Muscle layer of colon (tissue), 2 donors: ENCODE measurements around the gene ANAPC1.
A peak's percentile ranks its signal among the peaks of the same experiment; 100 is the strongest.

Experiments
- H3K27ac ChIP-seq: one replicate; pipeline ENCODE4 v1.7.0; 2013; ENCODE audit warnings: low read depth, mild to moderate bottlenecking, low read length, moderate library complexity
- H3K27me3 ChIP-seq, 2 donors: one replicate each; pipeline ENCODE4 v1.7.0; 2013; ENCODE audit warnings: low read length in 2 of 2, mild to moderate bottlenecking in 2 of 2; ENCODE audit not compliant: insufficient read depth in 2 of 2, control insufficient read depth in 1 of 2
- H3K36me3 ChIP-seq: one replicate; pipeline ENCODE4 v1.7.0; 2013; ENCODE audit warnings: mild to moderate bottlenecking, low read length; ENCODE audit not compliant: insufficient read depth
- H3K4me1 ChIP-seq: one replicate; pipeline ENCODE4 v1.7.0; 2013; ENCODE audit warnings: mild to moderate bottlenecking, low read length; ENCODE audit not compliant: insufficient read depth
- H3K4me3 ChIP-seq, 2 donors: one replicate each; pipeline ENCODE4 v1.7.0; 2013; ENCODE audit warnings: low read length in 2 of 2, low read depth in 1 of 2, mild to moderate bottlenecking in 1 of 2, moderate library complexity in 1 of 2
- H3K9ac ChIP-seq: one replicate; pipeline ENCODE4 v1.7.0; 2013; ENCODE audit warnings: low read length
- H3K9me3 ChIP-seq: one replicate; pipeline ENCODE4 v1.7.0; 2013; ENCODE audit warnings: mild to moderate bottlenecking, low read length
- donor health status: abdominal sarcoma.
- donor health status: Adenocarcinoma of cecum.

The ANAPC1 gene, protein sequence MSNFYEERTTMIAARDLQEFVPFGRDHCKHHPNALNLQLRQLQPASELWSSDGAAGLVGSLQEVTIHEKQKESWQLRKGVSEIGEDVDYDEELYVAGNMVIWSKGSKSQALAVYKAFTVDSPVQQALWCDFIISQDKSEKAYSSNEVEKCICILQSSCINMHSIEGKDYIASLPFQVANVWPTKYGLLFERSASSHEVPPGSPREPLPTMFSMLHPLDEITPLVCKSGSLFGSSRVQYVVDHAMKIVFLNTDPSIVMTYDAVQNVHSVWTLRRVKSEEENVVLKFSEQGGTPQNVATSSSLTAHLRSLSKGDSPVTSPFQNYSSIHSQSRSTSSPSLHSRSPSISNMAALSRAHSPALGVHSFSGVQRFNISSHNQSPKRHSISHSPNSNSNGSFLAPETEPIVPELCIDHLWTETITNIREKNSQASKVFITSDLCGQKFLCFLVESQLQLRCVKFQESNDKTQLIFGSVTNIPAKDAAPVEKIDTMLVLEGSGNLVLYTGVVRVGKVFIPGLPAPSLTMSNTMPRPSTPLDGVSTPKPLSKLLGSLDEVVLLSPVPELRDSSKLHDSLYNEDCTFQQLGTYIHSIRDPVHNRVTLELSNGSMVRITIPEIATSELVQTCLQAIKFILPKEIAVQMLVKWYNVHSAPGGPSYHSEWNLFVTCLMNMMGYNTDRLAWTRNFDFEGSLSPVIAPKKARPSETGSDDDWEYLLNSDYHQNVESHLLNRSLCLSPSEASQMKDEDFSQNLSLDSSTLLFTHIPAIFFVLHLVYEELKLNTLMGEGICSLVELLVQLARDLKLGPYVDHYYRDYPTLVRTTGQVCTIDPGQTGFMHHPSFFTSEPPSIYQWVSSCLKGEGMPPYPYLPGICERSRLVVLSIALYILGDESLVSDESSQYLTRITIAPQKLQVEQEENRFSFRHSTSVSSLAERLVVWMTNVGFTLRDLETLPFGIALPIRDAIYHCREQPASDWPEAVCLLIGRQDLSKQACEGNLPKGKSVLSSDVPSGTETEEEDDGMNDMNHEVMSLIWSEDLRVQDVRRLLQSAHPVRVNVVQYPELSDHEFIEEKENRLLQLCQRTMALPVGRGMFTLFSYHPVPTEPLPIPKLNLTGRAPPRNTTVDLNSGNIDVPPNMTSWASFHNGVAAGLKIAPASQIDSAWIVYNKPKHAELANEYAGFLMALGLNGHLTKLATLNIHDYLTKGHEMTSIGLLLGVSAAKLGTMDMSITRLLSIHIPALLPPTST (N-terminal part only)

DNA sequence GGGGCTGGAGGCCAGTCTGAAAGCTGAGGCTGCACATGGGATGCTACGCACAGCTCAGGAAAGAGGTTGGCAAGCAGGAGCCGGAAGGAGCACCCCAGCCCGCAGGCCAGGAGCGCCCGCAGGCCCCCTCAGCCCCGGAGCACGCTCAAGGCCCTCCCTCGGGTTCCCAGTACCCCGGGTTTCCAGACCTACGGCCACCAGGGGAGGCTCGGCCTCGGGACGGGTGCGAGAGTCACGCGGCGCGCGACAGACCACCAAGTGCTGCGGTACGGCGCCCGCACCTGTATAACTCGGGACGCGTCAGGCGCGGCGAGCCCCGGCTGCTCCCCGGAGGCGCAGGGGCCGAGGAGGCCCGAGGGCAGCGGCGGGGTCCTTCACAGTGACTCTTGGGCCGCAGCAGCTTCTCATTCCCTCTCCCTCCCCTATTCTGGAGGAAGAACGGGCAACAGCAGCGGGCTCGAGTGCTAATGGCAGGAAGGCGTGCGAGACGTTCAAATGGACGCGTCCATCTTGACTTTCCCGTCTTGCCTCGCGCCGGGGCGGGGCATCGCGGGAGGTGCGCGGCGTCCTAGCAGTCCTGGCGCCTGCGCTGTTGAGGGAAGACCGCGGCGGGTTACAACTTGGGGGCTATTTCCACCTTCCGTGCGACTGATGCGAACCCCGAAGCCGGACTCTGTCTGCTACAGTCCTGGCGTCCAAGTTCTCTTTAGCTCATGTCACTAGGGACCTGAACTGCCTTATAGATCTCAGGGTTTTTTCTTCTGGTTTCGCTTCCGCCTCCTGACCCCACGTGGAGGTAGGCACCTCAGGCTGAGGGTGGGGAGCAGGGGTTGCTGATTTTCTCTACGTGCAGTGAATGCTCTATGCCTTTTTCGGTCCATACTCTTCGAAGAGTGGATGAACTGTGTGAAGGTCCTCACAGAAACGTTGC is at the start of gene ANAPC1:
ANAPC1 (minus strand) TSS at position 533 of the 931 bp plus-strand sequence. CDS start 3,368 bp downstream, outside the sequence.
- Histone ChIP-seq H3K4me1 (no peaks in the 10 kb centered on the region), H3K27me3 (no peaks in the 10 kb centered on the region), H3K4me3 (peak within 1 kb of the TSS; percentile 90 to 93), H3K27ac (peak within 1 kb of the TSS; percentile 84), H3K9ac (peak within 1 kb of the TSS; percentile 83), H3K36me3 (no peaks in the 10 kb centered on the region), H3K9me3 (no peaks in the 10 kb centered on the region)

DNA sequence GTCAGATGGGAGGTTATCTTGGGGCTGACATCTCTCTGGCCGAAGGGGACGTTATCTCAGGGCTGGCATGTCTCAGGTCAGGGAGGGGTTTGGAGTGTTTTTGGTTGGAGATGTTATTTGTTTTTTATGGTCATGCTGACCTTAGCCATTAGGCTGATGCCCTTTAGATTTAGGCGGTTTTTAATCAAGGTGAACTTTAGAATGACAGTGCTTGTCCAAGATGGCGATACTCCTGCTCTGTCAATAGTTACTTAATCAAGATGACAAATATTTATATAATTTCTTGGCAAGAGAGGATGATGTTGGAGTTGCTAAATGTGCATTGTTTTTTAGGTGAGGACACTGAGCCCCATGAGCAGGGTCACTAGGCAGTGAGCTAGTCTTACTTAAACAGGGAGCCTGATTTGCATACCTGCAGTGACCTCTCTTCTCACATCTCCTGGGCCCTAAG is 48.9 kb upstream of the ANAPC1 start:
- Histone ChIP-seq H3K27ac (no peak overlapping the region), H3K36me3 (peaks cover 11% of the 10 kb centered on the region), H3K9ac (no peak overlapping the region), H3K4me1 (no peaks in the 10 kb centered on the region), H3K27me3 (no peaks in the 10 kb centered on the region), H3K4me3 (no peak overlapping the region), H3K9me3 (no peaks in the 10 kb centered on the region)

DNA sequence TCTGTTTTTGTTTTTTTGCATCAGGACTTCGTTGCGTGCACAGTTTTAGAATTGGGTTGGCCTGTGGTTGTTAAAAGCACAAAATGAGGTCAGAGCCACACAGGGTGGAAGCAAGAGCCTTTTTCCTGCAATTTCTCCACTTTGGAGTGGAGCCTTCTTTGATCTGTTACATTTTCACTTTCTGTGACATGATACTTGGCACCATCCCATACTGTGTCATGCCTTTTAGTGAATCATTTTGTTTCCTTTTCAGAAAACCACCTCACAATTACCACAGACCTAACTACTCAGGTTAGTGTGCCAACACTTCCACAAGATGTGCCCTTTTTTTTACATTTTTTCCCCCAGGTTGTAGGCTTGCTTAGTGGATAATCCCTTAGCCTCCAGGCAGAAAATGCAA is 46.9 kb upstream of the ANAPC1 start:
- Histone ChIP-seq H3K4me1 (no peaks in the 10 kb centered on the region), H3K36me3 (peaks cover 11% of the 10 kb centered on the region), H3K9ac (no peak overlapping the region), H3K4me3 (no peak overlapping the region), H3K9me3 (no peaks in the 10 kb centered on the region), H3K27ac (no peak overlapping the region), H3K27me3 (no peaks in the 10 kb centered on the region)

DNA sequence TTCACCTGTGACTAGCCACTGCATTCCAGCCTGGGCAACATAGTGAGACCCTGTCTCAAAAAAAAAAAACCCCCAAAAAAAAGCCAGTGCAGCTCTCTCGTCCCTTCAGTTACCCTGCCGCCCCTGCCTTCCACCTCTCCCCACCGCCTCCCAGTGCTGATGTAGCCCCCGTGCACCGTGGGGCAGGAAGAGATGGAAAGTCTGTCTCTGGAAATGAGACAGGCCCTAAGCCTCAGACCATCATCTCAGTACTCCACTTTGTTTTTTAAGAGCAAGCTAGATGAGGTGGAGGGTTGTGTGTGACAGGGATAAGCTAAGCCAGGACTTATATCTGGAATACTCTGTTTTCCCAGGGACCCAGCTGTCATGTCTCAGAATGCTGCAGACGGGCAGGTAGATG is 46.4 kb upstream of the ANAPC1 start:
- no peak overlapping the region for H3K27ac ChIP-seq
- H3K36me3 ChIP-seq: peaks cover 11% of the 10 kb centered on the region
- H3K27me3 ChIP-seq: no peaks in the 10 kb centered on the region
- no peaks in the 10 kb centered on the region for H3K4me1 ChIP-seq
- H3K4me3 ChIP-seq: no peak overlapping the region
- no peak overlapping the region for H3K9ac ChIP-seq
- H3K9me3 ChIP-seq: no peaks in the 10 kb centered on the region

DNA sequence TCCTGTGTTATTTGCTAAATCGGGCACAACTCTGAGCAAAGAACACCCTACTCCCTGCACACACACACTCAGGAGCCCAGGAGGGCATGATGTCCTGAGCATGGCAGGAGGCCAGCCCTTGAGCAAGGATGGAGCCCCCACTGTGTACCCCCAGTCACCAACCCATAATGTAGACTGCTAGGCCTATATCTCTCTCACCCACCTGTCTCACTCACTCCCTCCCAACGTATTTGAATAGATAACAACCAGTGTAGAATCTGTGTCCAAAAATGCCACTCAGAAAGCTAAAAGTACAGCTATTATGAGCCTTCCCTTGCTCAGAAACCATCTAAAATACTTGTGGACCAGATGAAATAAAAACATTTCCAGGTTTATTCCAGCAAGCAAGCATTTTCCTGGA is 43.7 kb upstream of the ANAPC1 start:
- Histone ChIP-seq H3K9me3 (no peaks in the 10 kb centered on the region), H3K4me1 (no peaks in the 10 kb centered on the region), H3K27me3 (no peaks in the 10 kb centered on the region), H3K36me3 (peaks cover 11% of the 10 kb centered on the region), H3K9ac (no peak overlapping the region), H3K27ac (no peak overlapping the region), H3K4me3 (no peak overlapping the region)

DNA sequence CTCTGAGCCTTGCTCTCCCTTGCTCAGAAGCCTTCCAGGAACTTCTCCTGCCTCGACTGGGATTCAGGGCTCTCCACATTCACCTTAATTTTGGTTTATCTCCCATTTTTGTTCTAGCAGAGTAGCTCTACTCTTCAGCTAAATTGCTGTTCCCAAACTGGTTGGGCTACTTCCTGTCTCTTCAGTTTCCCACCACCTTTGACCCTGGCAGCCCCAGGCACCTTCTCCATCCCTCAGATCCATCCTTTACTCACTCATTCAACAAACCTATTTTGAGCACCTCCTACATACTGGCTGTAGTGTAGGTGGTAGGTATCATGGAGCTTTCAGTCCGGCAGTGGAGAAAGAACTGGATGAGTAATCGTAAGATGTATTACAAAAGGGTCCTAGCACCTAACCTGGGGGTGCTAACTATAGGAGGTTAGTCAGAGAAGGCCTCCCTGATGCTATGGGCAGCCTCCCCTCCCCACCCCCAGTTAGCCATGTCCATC is 40.7 kb upstream of the ANAPC1 start:
- Histone ChIP-seq H3K36me3 (no peaks in the 10 kb centered on the region), H3K27me3 (no peaks in the 10 kb centered on the region), H3K9me3 (no peaks in the 10 kb centered on the region), H3K9ac (no peak overlapping the region), H3K4me1 (no peaks in the 10 kb centered on the region), H3K27ac (no peak overlapping the region), H3K4me3 (no peak overlapping the region)

DNA sequence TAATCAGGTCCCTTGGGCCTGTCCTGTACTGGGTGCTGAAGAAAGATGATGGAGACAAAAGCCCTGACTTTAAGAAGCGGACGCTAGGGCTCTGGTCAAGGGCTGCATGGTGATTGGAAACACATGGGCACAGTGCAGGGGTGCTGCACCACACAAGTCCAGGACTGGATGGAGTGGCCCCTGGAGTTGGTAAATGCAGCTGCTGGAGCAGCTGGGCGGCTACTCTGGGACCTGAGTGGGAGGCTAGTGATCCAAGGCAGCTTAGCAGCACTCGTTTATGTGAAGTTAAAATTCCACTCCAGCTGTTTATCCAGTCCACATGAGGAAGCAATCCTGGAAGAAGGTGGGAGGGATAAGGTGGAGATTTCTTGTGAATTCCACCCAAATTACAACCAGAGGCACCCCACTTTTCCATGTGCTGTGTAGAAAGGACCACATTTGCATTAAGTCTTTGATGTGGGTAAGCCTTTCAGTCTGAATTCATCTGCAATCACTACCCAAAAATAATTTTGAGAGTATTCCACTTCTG is 39.3 kb upstream of the ANAPC1 start:
- Histone ChIP-seq H3K36me3 (no peaks in the 10 kb centered on the region), H3K9ac (no peak overlapping the region), H3K4me3 (no peak overlapping the region), H3K4me1 (peaks cover 4% of the 10 kb centered on the region), H3K27ac (no peak overlapping the region), H3K9me3 (no peaks in the 10 kb centered on the region), H3K27me3 (no peaks in the 10 kb centered on the region)

DNA sequence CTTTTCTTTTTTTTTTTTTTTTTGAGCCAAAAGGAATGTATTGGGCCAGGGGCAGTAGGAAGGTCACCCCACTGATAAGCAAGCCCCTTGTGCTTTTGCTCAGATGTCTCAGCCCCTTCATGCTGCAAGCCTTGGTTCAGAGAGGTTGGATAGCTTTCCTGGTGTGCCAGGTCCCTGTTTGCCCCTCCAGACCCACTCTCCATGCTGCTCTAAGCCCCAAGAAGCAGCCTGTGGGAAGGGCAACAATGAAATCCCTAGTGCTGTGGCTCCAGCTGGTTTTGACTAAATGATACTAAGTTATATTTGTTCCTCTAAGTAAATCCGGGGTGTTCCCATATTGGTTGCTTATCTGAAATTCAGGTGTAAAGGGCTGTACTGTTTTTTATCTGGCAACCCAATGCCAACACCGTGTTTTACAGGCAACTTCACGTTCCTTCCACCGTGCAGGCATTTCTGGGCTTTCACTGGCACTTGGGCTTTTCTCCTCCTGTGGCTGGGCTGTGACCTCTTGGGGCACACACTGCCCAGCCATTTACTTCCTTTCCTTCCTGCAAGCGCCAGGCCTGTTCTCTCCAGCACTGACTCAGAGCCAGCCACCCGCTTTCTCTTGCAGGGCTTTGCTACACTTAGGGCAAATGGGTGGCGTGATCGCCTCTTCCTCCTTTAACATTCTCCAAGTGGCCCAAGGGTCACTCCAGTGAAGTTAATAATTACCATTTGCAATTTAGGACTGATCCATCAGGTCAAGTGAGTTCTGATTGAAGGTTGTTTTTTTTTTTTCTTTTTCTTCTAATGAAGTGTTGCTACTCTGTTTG is 36.0 kb upstream of the ANAPC1 start:
- Histone ChIP-seq H3K9ac (no peak overlapping the region), H3K36me3 (no peaks in the 10 kb centered on the region), H3K27me3 (no peaks in the 10 kb centered on the region), H3K9me3 (no peaks in the 10 kb centered on the region), H3K4me1 (peaks cover 4% of the 10 kb centered on the region), H3K4me3 (no peak overlapping the region), H3K27ac (no peak overlapping the region)

DNA sequence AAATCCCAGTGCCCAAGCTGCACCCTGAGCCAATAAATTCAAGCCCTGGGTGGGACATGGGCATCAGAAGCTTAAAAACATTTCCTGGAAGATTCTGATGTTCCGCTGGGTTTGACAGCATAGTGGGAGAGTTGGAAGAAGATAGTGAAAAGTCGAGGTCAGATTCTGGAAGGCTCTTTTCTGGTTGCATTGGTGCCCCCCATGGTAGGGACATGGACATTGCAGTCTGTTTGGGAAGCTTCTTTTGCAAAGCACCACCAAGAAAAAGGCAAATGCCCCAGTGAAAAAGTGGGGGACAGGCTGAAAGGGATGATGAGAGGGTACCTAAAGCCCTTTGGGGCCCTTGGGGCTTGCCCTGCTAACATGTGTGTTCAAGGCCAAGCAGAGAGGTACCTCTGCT is 35.4 kb upstream of the ANAPC1 start:
- no peaks in the 10 kb centered on the region for H3K36me3 ChIP-seq
- no peak overlapping the region for H3K9ac ChIP-seq
- no peaks in the 10 kb centered on the region for H3K9me3 ChIP-seq
- H3K27me3 ChIP-seq: no peaks in the 10 kb centered on the region
- peaks cover 4% of the 10 kb centered on the region for H3K4me1 ChIP-seq
- H3K4me3 ChIP-seq: no peak overlapping the region
- H3K27ac ChIP-seq: no peak overlapping the region
